DOHH2 (cell line): ENCODE data around the gene EML6.

Experiments
- EZH2phosphoT487 ChIP-seq: fragments of 200-600 bp; sonication (generic); IDR thresholded peaks from 2 replicates; pipeline ENCODE4 v1.6.1; 2017; ENCODE audit warnings: borderline replicate concordance, mild to moderate bottlenecking, antibody characterized with exemption, low read length, moderate library complexity, mixed read lengths
- TF ChIP-seq, protein P1 (sequence below): fragments of 200-600 bp; sonication (generic); IDR thresholded peaks from one replicate; pipeline ENCODE4 v1.5.1; 2014; ENCODE audit warnings: antibody characterized with exemption, mild to moderate bottlenecking, low read depth, low read length; ENCODE audit not compliant: poor library complexity, severe bottlenecking

DNA sequence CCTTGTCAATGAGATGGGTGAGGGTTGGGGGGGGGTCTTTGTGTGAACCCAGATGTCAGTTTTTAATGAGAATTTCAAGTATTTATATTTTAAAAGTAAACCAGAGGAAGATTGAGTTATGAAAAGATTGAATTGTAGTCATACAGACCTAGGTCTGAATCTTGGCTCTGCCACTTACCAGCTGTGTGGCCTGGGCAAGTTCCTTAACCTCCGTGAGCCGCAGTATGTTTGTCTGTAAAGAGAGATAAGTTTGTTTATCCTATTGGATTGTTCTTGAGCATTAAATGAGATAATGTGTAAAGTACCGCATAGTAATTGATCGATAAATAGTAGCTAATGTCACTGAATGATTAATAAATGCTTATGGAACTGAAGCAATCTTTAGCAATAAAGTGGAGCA, 63.8 kb downstream of the EML6 start:
- TF ChIP-seq, protein P1, sequence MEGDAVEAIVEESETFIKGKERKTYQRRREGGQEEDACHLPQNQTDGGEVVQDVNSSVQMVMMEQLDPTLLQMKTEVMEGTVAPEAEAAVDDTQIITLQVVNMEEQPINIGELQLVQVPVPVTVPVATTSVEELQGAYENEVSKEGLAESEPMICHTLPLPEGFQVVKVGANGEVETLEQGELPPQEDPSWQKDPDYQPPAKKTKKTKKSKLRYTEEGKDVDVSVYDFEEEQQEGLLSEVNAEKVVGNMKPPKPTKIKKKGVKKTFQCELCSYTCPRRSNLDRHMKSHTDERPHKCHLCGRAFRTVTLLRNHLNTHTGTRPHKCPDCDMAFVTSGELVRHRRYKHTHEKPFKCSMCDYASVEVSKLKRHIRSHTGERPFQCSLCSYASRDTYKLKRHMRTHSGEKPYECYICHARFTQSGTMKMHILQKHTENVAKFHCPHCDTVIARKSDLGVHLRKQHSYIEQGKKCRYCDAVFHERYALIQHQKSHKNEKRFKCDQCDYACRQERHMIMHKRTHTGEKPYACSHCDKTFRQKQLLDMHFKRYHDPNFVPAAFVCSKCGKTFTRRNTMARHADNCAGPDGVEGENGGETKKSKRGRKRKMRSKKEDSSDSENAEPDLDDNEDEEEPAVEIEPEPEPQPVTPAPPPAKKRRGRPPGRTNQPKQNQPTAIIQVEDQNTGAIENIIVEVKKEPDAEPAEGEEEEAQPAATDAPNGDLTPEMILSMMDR, result no peak
- TF ChIP-seq EZH2phosphoT487, result no peak
